Measurements from ENCODE around the gene GSPT1.

GSPT1 gene

GRCh38 chr16:11893571-11893970, 22.2 kb downstream of the GSPT1 start:
- Histone ChIP-seq H3K27me3 (ENCODE audit: insufficient read depth, poor library complexity, severe bottlenecking) (no peaks in the 10 kb centered on the region), H3K4me3 (replicated peaks; ENCODE audit: insufficient read depth, low read length) (no peak overlapping the region), H3K27ac (replicated peaks) (no peak overlapping the region)
- TF ChIP-seq SPI1 (IDR thresholded peaks at IDR 0.05; ENCODE audit: borderline replicate concordance, low read depth): no peak
- no peak for TF ChIP-seq GABPA (IDR thresholded peaks at IDR 0.05; ENCODE audit: low read depth)
- TF ChIP-seq POLR2AphosphoS5 (IDR thresholded peaks at IDR 0.05; ENCODE audit: low read depth): no peak
- TF ChIP-seq, protein P1, sequence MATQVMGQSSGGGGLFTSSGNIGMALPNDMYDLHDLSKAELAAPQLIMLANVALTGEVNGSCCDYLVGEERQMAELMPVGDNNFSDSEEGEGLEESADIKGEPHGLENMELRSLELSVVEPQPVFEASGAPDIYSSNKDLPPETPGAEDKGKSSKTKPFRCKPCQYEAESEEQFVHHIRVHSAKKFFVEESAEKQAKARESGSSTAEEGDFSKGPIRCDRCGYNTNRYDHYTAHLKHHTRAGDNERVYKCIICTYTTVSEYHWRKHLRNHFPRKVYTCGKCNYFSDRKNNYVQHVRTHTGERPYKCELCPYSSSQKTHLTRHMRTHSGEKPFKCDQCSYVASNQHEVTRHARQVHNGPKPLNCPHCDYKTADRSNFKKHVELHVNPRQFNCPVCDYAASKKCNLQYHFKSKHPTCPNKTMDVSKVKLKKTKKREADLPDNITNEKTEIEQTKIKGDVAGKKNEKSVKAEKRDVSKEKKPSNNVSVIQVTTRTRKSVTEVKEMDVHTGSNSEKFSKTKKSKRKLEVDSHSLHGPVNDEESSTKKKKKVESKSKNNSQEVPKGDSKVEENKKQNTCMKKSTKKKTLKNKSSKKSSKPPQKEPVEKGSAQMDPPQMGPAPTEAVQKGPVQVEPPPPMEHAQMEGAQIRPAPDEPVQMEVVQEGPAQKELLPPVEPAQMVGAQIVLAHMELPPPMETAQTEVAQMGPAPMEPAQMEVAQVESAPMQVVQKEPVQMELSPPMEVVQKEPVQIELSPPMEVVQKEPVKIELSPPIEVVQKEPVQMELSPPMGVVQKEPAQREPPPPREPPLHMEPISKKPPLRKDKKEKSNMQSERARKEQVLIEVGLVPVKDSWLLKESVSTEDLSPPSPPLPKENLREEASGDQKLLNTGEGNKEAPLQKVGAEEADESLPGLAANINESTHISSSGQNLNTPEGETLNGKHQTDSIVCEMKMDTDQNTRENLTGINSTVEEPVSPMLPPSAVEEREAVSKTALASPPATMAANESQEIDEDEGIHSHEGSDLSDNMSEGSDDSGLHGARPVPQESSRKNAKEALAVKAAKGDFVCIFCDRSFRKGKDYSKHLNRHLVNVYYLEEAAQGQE (IDR thresholded peaks at IDR 0.05; ENCODE audit: insufficient replicate concordance, low read depth): no peak
- no peak for TF ChIP-seq CTCF (IDR thresholded peaks at IDR 0.05; ENCODE audit: insufficient read depth, low read length)
- no peak for DNase-seq (ENCODE audit: low read depth in 1 of 2, low spot score in 1 of 2)

DNA sequence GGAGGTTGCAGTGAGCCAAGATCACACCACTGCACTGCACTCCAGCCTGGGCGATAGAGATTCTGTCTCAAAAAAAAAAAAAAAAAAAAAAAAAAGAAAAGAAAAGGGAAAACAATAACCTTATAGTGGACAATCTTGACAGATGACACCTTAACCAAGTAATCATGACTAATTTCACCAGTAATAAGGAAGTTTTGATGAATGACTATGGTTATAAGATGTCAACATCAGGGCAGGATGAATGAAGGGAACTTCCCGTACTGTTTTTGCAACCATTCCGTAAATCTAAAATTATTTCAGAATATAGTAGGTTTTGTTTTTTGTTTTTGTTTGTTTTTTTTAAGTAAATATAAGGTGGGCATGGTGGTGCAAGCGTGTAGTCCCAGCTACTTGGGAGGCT, 23.0 kb downstream of the GSPT1 start:
- TF ChIP-seq GABPA (IDR thresholded peaks at IDR 0.05; ENCODE audit: low read depth) (no peak), POLR2AphosphoS5 (IDR thresholded peaks at IDR 0.05; ENCODE audit: low read depth) (no peak), SPI1 (IDR thresholded peaks at IDR 0.05; ENCODE audit: borderline replicate concordance, low read depth) (no peak), CTCF (IDR thresholded peaks at IDR 0.05; ENCODE audit: insufficient read depth, low read length) (no peak)
- TF ChIP-seq, protein P1 (IDR thresholded peaks at IDR 0.05; ENCODE audit: insufficient replicate concordance, low read depth): no peak
- Histone ChIP-seq H3K27me3 (ENCODE audit: insufficient read depth, poor library complexity, severe bottlenecking) (no peaks in the 10 kb centered on the region), H3K27ac (replicated peaks) (no peak overlapping the region), H3K4me3 (replicated peaks; ENCODE audit: insufficient read depth, low read length) (no peak overlapping the region)
- no peak for DNase-seq (ENCODE audit: low read depth in 1 of 2, low spot score in 1 of 2)

DNA sequence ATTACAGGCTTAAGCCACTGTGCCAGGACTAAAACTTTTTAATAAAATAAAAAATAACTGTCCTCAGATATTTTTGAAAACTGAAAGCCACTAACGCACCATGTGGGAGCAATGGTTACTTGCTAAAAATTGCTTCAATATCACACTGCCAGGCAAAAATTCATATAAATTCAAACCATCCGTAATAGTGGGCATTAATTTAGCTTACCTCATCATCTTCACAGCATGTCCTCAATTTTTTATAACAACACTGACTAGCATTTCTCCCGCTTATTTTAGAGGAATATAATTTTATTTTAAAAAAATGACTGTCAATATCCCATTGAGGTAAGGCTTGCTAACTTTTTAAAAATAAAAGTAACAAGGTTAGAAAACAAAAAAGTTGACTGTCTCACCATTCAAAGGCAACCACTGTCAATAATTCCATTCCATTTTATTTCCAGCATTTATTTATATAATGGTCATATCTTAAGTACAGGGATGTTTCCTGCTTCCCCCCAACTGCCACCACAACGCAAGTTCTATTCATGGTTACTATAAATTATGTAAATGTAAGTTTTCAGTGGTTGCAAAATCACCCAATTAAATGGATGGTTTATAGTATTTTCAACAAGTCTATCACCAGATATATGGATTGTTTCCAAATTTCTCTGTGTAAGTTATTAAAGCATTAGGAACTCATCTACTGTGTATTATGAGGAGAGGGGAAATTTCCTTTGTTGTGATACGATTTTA, 25.4 kb downstream of the GSPT1 start:
- TF ChIP-seq, protein P1 (IDR thresholded peaks at IDR 0.05; ENCODE audit: insufficient replicate concordance, low read depth): no peak
- TF ChIP-seq SPI1 (IDR thresholded peaks at IDR 0.05; ENCODE audit: borderline replicate concordance, low read depth): no peak
- no peak for TF ChIP-seq POLR2AphosphoS5 (IDR thresholded peaks at IDR 0.05; ENCODE audit: low read depth)
- TF ChIP-seq CTCF (IDR thresholded peaks at IDR 0.05; ENCODE audit: insufficient read depth, low read length): no peak
- TF ChIP-seq GABPA (IDR thresholded peaks at IDR 0.05; ENCODE audit: low read depth): no peak
- H3K27ac ChIP-seq (replicated peaks): no peak overlapping the region
- H3K27me3 ChIP-seq (ENCODE audit: insufficient read depth, poor library complexity, severe bottlenecking): no peaks in the 10 kb centered on the region
- no peak for DNase-seq (ENCODE audit: low read depth in 1 of 2, low spot score in 1 of 2)
- no peak overlapping the region for H3K4me3 ChIP-seq (replicated peaks; ENCODE audit: insufficient read depth, low read length)
